Activated T-helper 17 cell treated with anti-CD3 and anti-CD28 coated beads, Interleukin-2, amount 50 U/mL, for 72 hours (primary cell): Measurements from ENCODE around the gene LMTK2. TPM values are rescaled to one million over a fixed set of nuclear protein-coding genes. Genes with fewer than 3 reads are reported as not detected.

Source experiments
- ATAC-seq: fragments of 150-1000 bp; cut with Tn5 transposase; replicated peaks from 2 replicates; pipeline ENCODE4 v1.10.0; 2021; ENCODE audit warnings: mild to moderate bottlenecking, moderate library complexity
- H3K27ac Mint-ChIP-seq: one replicate; pipeline ENCODE4 v1.8.0; 2022; ENCODE audit warnings: mixed read lengths
- H3K27me3 Mint-ChIP-seq: one replicate; pipeline ENCODE4 v1.8.0; 2022; ENCODE audit warnings: mixed read lengths
- H3K36me3 Mint-ChIP-seq: one replicate; pipeline ENCODE4 v1.8.0; 2022; ENCODE audit warnings: low read depth, mild to moderate bottlenecking, mixed read lengths
- H3K4me1 Mint-ChIP-seq: one replicate; pipeline ENCODE4 v1.8.0; 2022; ENCODE audit warnings: mixed read lengths
- H3K4me3 Mint-ChIP-seq: one replicate; pipeline ENCODE4 v1.8.0; 2022; ENCODE audit warnings: mild to moderate bottlenecking, mixed read lengths
- H3K9me3 Mint-ChIP-seq: one replicate; pipeline ENCODE4 v1.8.0; 2022; ENCODE audit warnings: mixed read lengths
- total RNA-seq, 2 donors: library from RNA; stranded (reverse); gene quantifications; one replicate each; pipeline ENCODE4 v1.2.3, GENCODE V29; 2022

LMTK2 gene
- total RNA-seq, 2 donors from 2014 or later, result 8.6 to 15.8 TPM

- H3K4me1 Mint-ChIP-seq, result peaks cover 8% of the 10 kb centered on the region
- no peaks in the 10 kb centered on the region for H3K27me3 Mint-ChIP-seq
- H3K27ac Mint-ChIP-seq, result no peak overlapping the region
- no peak for ATAC-seq
- peaks cover 37% of the 10 kb centered on the region for H3K36me3 Mint-ChIP-seq
- no peak overlapping the region for H3K4me3 Mint-ChIP-seq
- H3K9me3 Mint-ChIP-seq, result no peaks in the 10 kb centered on the region
Measured at GRCh38 chr7:98257701-98258100, 151.0 kb downstream of the LMTK2 start.

Other genes with a start within 250 kb of the LMTK2 start
- 10 to 100 TPM; 61.5 to 88.5 TPM for gene ASNS, start 234.5 kb upstream of the LMTK2 start, total RNA-seq
- gene OCM2, start 116.7 kb upstream of the LMTK2 start, total RNA-seq, result not detected
- gene BHLHA15, start 104.6 kb downstream of the LMTK2 start, total RNA-seq, result not detected
- 10 to 100 TPM; 29.0 to 37.1 TPM for gene TECPR1, start 145.4 kb downstream of the LMTK2 start, total RNA-seq
- gene BRI3, start 174.8 kb downstream of the LMTK2 start, total RNA-seq, result 10 to 100 TPM; 48.2 to 52.6 TPM